Right lobe of liver (tissue), 6 donors: Measurements from ENCODE around the gene FKBP5. TPM values are rescaled to one million over a fixed set of nuclear protein-coding genes. Genes with fewer than 3 reads are reported as not detected.
"Not testable (repeated sequence)": the region's sequence is repeated elsewhere in the genome, so short reads cannot be mapped to it uniquely, and the experiment has no call there.

ENCODE experiments used
- ATAC-seq, 4 donors: fragments of 200-7000 bp; cut with Tn5 transposase; one replicate each; pipeline ENCODE4 v1.9.1; 2020; ENCODE audit warnings: mild to moderate bottlenecking in 4 of 4, moderate library complexity in 4 of 4
- DNase-seq, 3 donors: peaks; one replicate each; pipeline ENCODE4 v3.0.0-alpha.2; 2020
- H3K27ac ChIP-seq, 3 donors: fragments of 200-600 bp; one replicate each; pipeline ENCODE4 v1.8.0; 2022
- H3K27me3 ChIP-seq, 2 donors: fragments of 200-600 bp; one replicate each; pipeline ENCODE4 v1.8.0; 2022
- H3K36me3 ChIP-seq, 4 donors: fragments of 200-600 bp; sonication (generic) in 1 of 4; one replicate each; pipeline versions ENCODE4 v1.5.1 to v1.8.0; 2017 to 2022; ENCODE audit warnings: control low read depth in 1 of 4
- H3K4me1 ChIP-seq, 4 donors: fragments of 200-600 bp; sonication (generic) in 1 of 4; one replicate each; pipeline versions ENCODE4 v1.5.1 to v1.8.0; 2017 to 2022; ENCODE audit warnings: control low read depth in 1 of 4
- H3K4me3 ChIP-seq, 3 donors: fragments of 200-600 bp; one replicate each; pipeline ENCODE4 v1.8.0; 2022
- H3K9me3 ChIP-seq, 4 donors: fragments of 200-600 bp; sonication (generic) in 1 of 4; one replicate each; pipeline versions ENCODE4 v1.5.1 to v1.8.0; 2017 to 2022; ENCODE audit warnings: control low read depth in 1 of 4
- POLR2A ChIP-seq: fragments of 450-650 bp; IDR thresholded peaks from one replicate; pipeline ENCODE4 v1.6.1; 2017; ENCODE audit warnings: antibody characterized with exemption, mild to moderate bottlenecking
- WGBS: methylation state at CpG from one replicate; pipeline ENCODE4 v1.1.6; 2018; ENCODE audit warnings: low coverage, low lambda C conversion rate; ENCODE audit not compliant: insufficient coverage; ENCODE audit errors: missing lambda C conversion rate; 5-methylcytosine and 5-hydroxymethylcytosine counted together
- intact Hi-C, 2 donors: fragments of 100-400 bp; cut with DNase I; formaldehyde crosslinking; loops; one replicate each; pipeline versions ENCODE4 v1.11.2 to v1.14.1; 2022
- total RNA-seq, 6 experiments: library from RNA; depleted of rRNA in 2 of 6; stranded (reverse); fragments of >200 nt in 2 of 6; fragmentation: NEBNext Ultra II Directional in 3 of 6; extraction: Animal tissue kit (Norgen Biotek cat#: 25700) in 3 of 6; gene quantifications; one replicate each; pipeline versions ENCODE4 v1.1.0 to v1.2.4, GENCODE V29; 2016 to 2023
- TF ChIP-seq, protein P1 (sequence below), 4 donors: fragments of 200-600 bp in 3 of 4; fragments of 450-650 bp in 1 of 4; IDR thresholded peaks; one replicate each; pipeline versions ENCODE4 v1.5.1 to v1.8.0; 2016 to 2022; ENCODE audit warnings: antibody characterized with exemption in 4 of 4, mild to moderate bottlenecking in 2 of 4
- donor health status: DM: no; HTN: yes; CAD: no.
- donor health status: DM: no; HTN: no; CAD: no.
- donor health status: DM: no; HTN: no; CAD: no.
- donor health status: DM: no; HTN: yes; CAD: no.
- donor health status: DM: no; HTN: yes; CAD: no.

Gene FKBP5
- total RNA-seq, 6 experiments from 2014 or later = 36.1 to 387 (median 111) TPM

DNA sequence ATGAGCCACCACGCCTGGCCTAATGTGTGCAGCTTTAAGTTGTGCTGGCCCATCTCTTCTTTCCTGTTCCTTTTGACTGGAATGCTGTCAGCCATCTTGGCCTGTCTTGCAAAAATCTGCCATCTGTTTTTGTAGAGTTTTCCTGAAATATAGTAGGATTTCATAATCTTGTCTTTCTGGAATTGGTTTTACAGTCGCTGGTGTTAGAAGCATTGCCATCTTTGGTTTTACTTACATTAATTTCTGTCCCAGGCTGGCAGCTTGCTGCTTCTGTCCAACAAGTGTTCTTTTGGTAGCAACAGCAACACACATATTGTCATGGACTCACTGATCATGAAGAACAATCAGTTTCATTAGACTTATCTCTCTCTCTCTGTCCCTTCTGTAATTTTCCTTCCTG, 146.9 kb downstream of the FKBP5 start:
- Histone ChIP-seq H3K4me3 (no peak overlapping the region), H3K27ac (no peak overlapping the region), H3K4me1 (no peaks in the 10 kb centered on the region), H3K27me3 (no peaks in the 10 kb centered on the region), H3K36me3 (no peaks in the 10 kb centered on the region), H3K9me3 (no peaks in the 10 kb centered on the region)
- ATAC-seq = no peak
- TF ChIP-seq, protein P1, sequence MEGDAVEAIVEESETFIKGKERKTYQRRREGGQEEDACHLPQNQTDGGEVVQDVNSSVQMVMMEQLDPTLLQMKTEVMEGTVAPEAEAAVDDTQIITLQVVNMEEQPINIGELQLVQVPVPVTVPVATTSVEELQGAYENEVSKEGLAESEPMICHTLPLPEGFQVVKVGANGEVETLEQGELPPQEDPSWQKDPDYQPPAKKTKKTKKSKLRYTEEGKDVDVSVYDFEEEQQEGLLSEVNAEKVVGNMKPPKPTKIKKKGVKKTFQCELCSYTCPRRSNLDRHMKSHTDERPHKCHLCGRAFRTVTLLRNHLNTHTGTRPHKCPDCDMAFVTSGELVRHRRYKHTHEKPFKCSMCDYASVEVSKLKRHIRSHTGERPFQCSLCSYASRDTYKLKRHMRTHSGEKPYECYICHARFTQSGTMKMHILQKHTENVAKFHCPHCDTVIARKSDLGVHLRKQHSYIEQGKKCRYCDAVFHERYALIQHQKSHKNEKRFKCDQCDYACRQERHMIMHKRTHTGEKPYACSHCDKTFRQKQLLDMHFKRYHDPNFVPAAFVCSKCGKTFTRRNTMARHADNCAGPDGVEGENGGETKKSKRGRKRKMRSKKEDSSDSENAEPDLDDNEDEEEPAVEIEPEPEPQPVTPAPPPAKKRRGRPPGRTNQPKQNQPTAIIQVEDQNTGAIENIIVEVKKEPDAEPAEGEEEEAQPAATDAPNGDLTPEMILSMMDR (IDR thresholded peaks at IDR 0.05) = no peak
- TF ChIP-seq POLR2A = no peak
- intact Hi-C loops = no loop called here
- WGBS = 91% methylated on average over 2 of the region's 2 CpGs
- DNase-seq = no peak

DNA sequence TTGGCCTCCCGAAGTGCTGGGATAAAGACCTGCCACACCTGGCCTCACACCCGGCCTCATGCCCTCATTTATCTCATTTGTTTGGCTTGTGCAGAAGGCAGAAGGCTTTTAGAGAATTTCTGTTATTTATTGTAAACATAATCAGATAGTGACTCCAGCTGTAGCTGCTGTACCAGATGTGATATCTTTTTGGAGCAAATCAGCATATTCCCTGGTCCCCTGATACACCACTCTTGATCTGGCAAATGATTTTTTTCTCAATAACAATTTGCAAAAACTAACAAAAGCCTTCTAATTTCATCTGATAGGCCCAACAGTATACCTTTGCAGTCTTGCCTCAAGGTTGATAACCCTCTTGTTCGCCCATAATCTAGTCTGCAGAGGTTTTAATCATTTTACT, 149.5 kb downstream of the FKBP5 start:
- 73% methylated on average over 3 of the region's 3 CpGs for WGBS
- ATAC-seq (no peak), DNase-seq (no peak)
- Histone ChIP-seq H3K36me3 (no peaks in the 10 kb centered on the region), H3K27ac (no peak overlapping the region), H3K4me3 (no peak overlapping the region), H3K27me3 (no peaks in the 10 kb centered on the region), H3K9me3 (no peaks in the 10 kb centered on the region), H3K4me1 (no peaks in the 10 kb centered on the region)
- TF ChIP-seq POLR2A = no peak
- TF ChIP-seq, protein P1 (IDR thresholded peaks at IDR 0.05) = no peak
- intact Hi-C loops = no loop called here

DNA sequence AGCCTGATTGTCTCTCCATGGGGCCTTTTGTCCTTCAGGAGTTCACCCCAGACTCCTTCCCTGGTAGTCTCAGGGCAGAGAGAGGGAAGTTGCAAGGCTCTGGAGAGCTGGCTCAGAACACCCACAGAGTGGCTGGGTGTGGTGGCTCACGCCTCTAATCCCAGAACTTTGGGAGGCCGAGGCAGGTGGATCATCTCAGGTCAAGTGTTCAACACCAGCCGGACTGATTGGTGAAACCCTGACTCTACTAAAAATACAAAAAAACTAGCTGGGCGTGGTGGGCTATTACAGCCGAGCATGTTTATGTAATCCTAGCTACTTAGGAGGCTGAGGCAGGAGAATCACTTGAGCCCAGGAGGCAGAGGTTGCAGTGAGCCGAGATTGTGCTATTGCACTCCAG, 152.9 kb downstream of the FKBP5 start:
- intact Hi-C loops, ATAC-seq, H3K4me1 ChIP-seq, H3K4me3 ChIP-seq, H3K36me3 ChIP-seq, H3K27me3 ChIP-seq, DNase-seq, H3K9me3 ChIP-seq, H3K27ac ChIP-seq: not testable (repeated sequence)
- WGBS = 82% methylated on average over 3 of the region's 6 CpGs

DNA sequence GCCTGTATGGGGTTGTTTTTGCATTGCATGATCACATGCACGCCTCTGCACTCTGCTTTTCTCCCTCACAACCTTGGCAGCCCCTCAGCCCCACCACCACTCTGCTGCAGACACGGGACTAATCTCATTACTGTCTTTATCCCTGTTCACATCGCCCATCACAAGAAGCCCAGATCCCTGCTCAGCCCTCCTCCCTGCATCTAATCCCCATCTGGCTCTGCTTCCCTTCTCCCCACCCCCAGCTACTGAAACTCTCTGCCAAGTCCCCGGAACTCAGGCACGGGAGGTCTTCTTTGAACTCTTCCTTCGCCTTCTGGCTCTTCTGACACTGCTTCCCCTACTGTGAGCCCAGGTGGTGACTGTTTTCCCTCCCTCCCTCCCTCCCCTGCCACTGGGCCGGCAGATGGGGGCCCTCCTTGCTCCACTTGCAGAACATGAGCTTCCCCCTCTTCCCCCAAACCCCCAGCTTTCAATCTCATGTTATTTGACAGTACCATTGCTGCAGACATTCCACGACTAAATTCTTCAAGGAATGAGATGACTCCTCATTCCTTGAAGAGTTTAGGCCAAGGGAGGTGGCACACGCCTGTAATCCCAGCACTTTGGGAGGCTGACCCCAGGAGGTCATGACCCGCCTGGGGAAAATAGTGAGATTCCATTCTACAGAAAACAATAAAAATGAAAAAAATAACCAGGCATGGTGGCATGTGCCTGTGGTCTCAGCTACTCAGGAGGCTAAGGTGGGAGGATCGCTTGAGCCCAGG, 154.1 kb downstream of the FKBP5 start:
- intact Hi-C loops = no loop called here
- TF ChIP-seq, protein P1 (IDR thresholded peaks at IDR 0.05) = no peak
- no peak for TF ChIP-seq POLR2A
- Histone ChIP-seq H3K27ac (no peak overlapping the region), H3K27me3 (no peaks in the 10 kb centered on the region), H3K9me3 (no peaks in the 10 kb centered on the region), H3K4me3 (no peak overlapping the region), H3K36me3 (no peaks in the 10 kb centered on the region), H3K4me1 (no peaks in the 10 kb centered on the region)
- DNase-seq (no peak), ATAC-seq (no peak)
- 41% methylated on average over 11 of the region's 11 CpGs for WGBS

DNA sequence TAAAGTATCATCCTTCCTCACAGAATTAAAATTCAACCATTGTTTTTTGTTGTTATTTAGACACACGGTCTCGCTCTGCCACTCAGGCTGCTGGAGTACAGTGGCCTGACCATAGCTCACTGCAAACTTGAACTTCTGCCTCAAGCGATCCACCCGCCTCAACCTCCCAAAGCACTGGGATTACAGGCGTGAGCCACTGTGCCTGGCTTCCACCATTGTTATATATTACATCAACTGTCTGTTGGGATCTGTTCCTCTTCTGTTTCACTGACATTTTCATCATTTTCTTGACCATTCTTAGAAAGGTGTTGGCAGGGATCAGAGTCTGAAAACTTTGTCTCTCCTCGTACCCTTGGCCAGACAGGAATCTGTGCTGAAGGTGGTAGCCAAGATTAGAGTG, 154.7 kb downstream of the FKBP5 start:
- DNase-seq (no peak), ATAC-seq (no peak)
- Histone ChIP-seq H3K4me1 (no peaks in the 10 kb centered on the region), H3K27me3 (no peaks in the 10 kb centered on the region), H3K36me3 (no peaks in the 10 kb centered on the region), H3K4me3 (no peak overlapping the region), H3K27ac (no peak overlapping the region), H3K9me3 (no peaks in the 10 kb centered on the region)
- TF ChIP-seq, protein P1 (IDR thresholded peaks at IDR 0.05) = no peak
- TF ChIP-seq POLR2A = no peak
- WGBS = 70% methylated on average over 5 of the region's 6 CpGs
- intact Hi-C loops = no loop called here
